NCI-H2196 treated with DMSO at 0.1 percent for 48 hours (cell line): ENCODE results near the gene ID2.

Experiments used
- DNase-seq: peaks from one replicate; lab custom pipeline; 2025; ENCODE audit not compliant: unreplicated experiment; lab: John Stamatoyannopoulos, UW

The ID2 gene

GRCh38 chr2:8682719-8683667 is 1.1 kb downstream of the ID2 start:
- DNase-seq: peak; percentile 16

GRCh38 chr2:8684540-8684877 is 2.7 kb downstream of the ID2 start:
- DNase-seq: peak; percentile 20

GRCh38 chr2:8684878-8685696 is 3.2 kb downstream of the ID2 start:
- peak; percentile 39 for DNase-seq

DNA sequence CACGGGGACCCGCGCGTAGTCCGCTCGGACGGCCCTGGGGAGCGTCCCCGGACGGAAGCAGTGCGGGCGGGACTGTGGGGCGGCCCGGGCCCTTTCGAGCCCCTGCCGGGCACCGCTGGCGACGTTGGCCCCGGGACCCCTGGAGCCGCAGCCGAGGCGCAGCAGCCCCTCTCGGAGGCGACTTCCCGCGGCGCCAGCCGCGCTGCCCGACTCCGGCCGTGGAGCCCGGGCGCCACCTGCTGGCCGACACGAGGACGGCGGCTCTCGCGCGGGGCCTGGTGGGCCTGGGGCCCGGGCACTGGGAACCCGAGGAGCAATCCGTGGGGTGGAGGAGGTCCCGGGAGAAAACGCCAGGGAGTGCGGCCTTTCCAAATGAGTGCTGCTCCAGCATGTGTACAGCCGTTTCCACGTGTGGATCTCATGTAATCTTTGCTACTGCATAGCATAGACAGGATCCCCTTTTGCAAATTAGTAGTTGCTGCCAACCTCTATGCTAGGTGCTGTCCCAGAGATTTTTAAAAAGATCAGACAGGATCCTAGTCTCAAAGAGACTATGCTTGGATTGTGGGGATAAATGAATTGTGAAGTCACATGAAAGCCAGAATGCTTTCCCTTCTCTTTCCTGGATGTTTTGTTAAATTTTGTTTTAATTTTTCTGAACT is 4.0 kb downstream of the ID2 start:
- peak; percentile 42 for DNase-seq

DNA sequence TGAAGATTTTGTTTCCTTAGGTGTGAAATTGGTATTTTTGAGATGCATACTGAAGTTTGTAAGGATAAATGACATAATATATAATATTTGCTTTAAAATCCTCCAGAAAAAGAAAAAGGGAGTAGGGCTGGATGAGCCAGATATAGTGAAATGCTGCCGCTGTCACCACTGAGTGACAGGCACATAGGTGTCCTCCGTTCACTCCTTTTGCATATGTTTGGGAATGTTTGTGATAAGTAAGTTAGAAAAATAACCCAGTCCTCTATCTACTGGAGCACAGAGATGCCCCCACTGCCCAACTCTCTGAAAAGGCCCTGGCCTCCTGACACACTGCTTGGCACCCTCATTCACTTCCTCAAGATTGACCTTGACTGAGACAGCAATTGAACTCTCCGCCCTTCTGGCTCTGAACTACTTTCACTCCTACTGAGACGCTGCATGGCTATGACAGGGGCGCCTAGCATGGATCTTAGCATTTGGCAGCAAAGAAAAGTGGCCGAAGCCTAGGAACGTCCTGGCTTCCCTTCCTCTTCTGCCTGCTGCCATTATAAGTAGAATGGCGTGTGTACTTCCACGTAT is 10.1 kb downstream of the ID2 start:
- no peak for DNase-seq

- no peak for DNase-seq
Measured at GRCh38 chr2:8692783-8693156, 10.9 kb downstream of the ID2 start.

- DNase-seq: no peak
Measured at GRCh38 chr2:8693157-8693821, 11.4 kb downstream of the ID2 start.

GRCh38 chr2:8694737-8695136 is 12.9 kb downstream of the ID2 start:
- no peak for DNase-seq

- no peak for DNase-seq
Measured at GRCh38 chr2:8697190-8697589, 15.3 kb downstream of the ID2 start.

GRCh38 chr2:8699839-8700238 is 18.0 kb downstream of the ID2 start:
- no peak for DNase-seq

DNA sequence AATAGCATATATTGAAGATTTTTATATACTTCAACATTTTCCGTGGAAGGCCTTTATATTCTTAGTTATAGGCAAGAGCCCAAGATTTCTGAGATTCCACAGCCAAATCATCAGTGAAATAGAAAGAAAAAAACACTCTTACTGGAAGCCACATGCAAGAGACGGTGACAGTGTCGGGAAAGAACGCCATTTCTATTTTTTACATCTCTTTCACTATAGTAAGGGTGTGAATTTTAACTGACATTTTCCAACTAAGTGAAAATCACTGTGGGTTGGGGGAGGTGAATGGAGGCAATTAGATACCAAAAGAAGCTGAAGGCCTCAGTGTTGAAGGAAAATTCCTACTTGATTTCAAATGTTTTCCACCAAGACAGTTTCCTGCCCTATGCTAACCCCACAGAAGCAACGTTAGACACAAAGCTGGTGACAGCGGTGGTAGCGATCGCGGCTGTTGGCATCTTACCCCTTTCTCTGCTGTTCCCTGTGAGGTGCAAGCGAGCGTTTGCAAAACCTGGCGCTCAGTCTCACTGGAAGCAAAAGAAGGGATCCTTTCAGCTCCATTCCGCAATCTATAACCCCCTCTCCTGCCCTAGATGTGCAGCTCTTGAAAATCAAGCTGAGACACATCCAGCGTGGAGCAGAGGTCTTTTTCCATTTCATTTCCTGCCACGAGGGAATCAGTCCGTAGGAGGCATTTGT is 20.0 kb downstream of the ID2 start:
- no peak for DNase-seq

GRCh38 chr2:8704906-8705305 is 23.1 kb downstream of the ID2 start:
- no peak for DNase-seq

GRCh38 chr2:8709611-8710010 is 27.8 kb downstream of the ID2 start:
- DNase-seq: no peak

DNA sequence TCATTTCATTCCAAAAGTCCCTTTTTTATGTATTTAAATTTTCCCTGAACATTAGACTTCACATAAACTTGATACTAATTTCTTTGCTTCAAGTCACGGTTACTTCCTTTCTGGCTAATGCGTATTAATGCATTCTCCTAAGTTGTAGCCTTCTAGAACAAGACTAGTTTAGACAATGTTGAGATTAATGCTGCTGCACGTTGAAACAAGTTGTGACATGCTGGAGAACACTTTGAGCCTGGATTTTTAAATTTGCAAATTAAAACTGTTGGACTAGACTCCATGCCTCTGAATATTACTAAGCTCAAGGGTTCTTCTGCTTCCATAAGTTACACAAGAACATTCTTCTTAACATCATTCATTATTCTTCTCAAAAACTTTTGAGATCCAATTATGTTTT is 29.1 kb downstream of the ID2 start:
- DNase-seq: no peak

DNA sequence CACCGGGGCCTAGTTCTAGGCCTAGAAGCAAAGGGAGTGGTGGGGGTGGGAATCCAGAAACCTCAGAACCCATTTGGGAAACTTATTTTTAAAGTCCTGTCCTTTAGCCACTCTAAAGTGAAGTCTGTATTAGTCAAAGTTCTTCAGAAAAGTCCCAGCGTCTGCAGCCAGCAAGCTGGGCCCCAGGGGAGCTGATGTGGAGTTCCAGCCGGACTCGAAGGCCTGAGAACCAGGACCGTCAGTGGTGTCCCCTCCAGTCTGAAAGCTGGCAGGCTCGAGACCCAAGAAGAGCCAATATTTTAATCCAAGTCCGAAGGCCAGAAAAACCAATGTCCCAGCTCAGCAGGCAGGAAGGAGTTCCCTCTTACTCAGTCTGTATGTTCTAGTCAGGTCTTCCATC is 32.4 kb downstream of the ID2 start:
- no peak for DNase-seq

GRCh38 chr2:8714971-8715370 is 33.1 kb downstream of the ID2 start:
- no peak for DNase-seq

DNA sequence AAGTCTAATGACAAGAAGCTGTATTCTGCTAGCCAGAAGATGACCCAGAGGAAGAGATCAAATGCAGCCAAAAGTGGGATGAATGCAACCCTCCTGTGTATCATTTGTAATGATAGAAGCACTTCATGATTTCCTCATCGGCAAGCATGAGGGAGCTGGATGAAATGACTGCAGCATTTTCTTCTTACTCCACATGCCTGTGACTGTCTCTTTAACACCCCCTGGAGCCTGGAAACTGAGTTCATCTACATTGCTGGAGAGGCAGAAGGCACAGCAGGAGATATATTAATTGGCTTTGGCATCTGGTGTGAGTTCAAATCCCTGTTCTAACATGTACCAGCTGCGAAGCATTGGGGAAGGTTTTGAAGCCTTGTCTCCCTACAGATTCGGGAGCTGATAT is 37.7 kb downstream of the ID2 start:
- no peak for DNase-seq

DNA sequence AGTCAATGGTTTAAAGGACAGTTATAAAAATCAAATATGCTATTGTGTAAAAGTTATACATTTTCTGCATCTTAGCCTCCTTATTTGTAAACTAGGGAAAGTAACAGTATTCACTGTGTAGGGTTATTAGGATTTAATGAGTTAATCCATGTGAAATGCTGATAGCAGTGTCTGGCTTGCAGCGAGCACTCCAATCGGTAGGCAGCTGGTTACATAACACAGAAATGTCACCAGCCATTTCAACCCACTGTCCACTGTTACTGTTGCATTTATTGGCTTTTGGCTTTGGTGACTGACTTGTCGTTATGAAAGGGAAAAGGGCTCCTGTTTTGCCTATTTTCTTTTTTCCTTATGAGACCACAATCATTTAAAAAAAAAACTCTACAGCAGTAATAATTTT is 38.9 kb downstream of the ID2 start:
- DNase-seq: no peak

DNA sequence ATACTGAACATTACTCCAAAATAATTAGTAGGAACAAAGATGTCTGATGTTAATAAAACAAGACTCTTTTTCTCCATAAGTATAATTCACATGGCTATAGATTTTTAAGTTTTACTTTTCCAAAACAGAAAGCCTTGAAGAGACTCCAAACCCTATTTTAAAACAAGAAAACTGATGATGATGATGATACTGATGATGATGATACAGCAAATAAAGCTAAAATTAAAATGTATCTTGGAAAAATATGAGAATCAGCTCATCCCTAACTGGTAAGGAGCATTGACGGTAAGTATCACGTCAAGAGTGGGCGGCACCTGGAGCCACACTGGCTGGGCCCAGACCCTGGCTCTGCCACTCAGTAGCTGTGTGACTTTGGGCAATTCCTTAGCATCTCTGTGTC is 39.6 kb downstream of the ID2 start:
- DNase-seq: no peak

GRCh38 chr2:8722986-8723385 is 41.1 kb downstream of the ID2 start:
- no peak for DNase-seq
